GM18951 (cell line): ENCODE results near the gene ERC1.

Experiments
- POLR2A ChIP-seq: IDR thresholded peaks from 4 replicates; pipeline ENCODE4 v1.6.1; 2011; ENCODE audit warnings: mild to moderate bottlenecking; ENCODE audit not compliant: insufficient read length, insufficient read depth; ENCODE audit errors: extremely low read depth
- in situ Hi-C: fragments of 300-500 bp; cut with MboI; formaldehyde crosslinking; loops from one replicate; pipeline ENCODE4 v1.12.0; 2022; ENCODE audit warnings: low sequenced_read_pairs, mixed read lengths, inconsistent platforms; ENCODE audit not compliant: unreplicated experiment

ERC1 gene

GRCh38 chr12:1466481-1467154 is 475.6 kb downstream of the ERC1 start:
- no peak for TF ChIP-seq POLR2A
- in situ Hi-C loops, result no loop called here

DNA sequence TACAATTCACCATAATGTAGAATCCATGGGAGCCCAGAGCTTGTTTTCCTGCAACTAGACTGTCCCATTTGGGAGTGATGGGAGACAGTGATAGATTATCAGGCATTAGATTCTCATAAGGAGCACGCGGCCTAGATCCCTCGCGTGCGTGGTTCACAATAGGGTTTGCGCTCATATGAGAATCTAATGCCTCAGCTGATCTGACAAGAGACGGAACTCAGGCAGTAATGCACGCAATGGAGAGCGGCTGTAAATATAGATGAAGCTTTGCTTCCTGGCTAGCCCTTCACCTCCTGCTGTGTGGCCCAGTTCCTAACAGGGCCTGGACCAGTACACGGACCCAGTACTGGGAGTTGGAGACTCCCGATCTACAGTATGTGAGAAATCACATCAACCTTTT is 476.7 kb downstream of the ERC1 start:
- TF ChIP-seq POLR2A, result no peak
- in situ Hi-C loops, result no loop called here

GRCh38 chr12:1469070-1469469 is 478.0 kb downstream of the ERC1 start:
- no peak for TF ChIP-seq POLR2A
- in situ Hi-C loops, result no loop called here

DNA sequence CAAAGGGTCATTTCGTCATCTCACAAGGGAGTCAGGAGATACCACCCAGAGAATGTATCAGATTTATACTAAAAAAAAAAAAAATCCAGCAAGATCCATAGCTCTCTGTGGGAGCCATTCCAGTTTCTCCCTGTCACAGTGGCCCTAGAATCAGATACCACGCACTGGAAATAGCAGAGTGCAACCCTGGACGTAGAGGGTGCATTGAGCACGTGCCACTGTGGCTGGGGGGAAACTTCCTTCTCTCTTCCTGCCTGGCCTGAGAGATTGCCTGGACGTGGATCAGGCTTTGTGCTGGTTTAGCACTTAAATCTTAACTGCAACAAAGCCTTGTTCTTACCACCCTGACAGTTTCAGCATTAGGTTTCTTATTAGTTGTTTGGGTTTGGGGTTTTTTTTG is 479.0 kb downstream of the ERC1 start:
- in situ Hi-C loops, result no loop called here
- TF ChIP-seq POLR2A, result no peak

DNA sequence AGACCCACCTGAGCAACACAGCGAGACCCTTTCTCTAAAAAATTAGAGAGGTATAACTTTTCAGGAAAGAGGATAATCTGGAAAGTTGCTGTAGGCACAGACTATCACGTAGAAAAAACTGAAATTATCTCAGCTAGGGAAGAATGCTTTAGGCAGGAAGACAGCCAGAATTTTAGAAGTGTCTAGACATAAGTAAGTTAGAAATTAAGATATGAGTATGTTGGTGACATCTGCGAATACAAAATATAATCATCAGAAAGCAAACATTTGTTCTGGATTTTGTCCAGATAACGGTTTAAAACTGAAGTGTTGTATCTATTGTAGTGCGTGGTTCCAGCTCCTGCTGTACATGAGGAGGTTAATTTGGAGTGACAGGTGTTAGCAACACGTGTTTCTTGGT is 480.2 kb downstream of the ERC1 start:
- in situ Hi-C loops, result no loop called here
- no peak for TF ChIP-seq POLR2A

DNA sequence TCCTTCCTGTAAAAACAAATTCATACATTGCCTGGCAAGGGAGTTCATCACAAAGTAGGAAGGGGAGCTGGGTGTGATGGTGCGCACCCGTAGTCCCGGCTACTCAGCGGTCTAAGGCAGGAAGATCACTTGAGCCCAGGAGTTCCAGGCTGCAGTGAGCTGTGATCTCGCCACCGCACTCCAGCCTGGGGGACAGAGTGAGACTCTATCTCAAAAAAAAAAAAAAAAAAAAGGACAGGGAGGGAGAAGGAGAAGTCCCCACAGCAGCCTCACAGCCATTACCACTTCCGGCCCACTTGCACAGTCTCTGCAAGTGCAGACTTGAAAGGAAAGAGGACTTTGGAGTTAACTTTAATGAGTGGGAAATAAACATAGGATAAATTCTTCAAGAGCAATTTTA is 482.4 kb downstream of the ERC1 start:
- no peak for TF ChIP-seq POLR2A
- in situ Hi-C loops, result no loop called here

- in situ Hi-C loops, result no loop called here
- no peak for TF ChIP-seq POLR2A
These were observed 483.1 kb downstream of the ERC1 start for GRCh38 chr12:1474041-1474573.

DNA sequence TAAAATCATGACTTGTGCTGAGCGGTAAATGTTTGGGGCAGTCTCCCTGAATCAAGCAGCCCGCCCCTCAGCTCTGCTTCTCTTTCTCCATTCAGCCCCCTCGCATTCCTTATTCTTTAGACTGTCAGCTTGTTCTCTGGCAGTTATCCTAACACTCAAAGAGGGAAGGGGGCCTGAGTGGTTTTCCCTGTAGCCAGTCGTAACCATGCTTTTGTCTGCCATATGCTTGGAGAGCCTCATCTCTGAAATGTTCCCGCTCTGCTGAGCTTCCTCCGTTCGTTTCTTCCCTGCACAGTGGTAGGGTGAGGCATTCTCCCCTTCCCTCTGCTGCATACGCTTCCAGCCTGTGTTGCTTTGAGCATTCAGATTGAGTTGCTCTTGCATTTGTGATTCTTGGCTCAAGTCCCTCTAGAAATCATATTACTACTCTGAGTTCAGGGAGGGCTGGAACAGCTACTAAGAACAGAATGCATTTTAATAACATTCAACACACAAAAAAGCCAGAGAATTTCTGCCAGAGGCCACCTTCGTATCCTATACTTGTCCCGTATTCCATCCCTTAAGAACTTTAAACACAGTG is 483.6 kb downstream of the ERC1 start:
- TF ChIP-seq POLR2A, result no peak
- in situ Hi-C loops, result no loop called here

DNA sequence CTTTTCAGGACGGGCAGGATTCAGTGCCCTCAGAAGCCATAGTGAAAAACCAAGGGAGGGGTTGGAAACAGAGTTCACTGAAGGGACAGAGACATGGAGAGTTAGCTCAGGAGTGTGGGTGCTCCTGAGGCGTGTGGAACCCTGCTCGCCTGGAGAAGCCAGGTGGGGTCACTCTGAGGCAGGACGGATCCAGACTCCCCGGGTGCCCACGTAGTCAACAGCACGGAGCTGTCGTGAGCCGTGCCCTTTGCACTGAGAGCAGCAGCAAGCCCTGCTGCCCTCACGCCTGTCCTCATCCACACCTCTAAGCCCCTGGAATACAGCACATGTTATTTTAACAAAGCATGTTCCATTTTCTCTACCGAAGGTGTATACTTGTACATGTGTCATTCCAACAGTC is 488.6 kb downstream of the ERC1 start:
- in situ Hi-C loops, result no loop called here

GRCh38 chr12:1481326-1481725 is 490.3 kb downstream of the ERC1 start:
- TF ChIP-seq POLR2A, result no peak
- in situ Hi-C loops, result no loop called here

More for the DNA sequence above, 488.6 kb downstream of the ERC1 start:
- no peak for TF ChIP-seq POLR2A

GRCh38 chr12:1481906-1482305 is 490.9 kb downstream of the ERC1 start:
- no peak for TF ChIP-seq POLR2A
- in situ Hi-C loops, result no loop called here

DNA sequence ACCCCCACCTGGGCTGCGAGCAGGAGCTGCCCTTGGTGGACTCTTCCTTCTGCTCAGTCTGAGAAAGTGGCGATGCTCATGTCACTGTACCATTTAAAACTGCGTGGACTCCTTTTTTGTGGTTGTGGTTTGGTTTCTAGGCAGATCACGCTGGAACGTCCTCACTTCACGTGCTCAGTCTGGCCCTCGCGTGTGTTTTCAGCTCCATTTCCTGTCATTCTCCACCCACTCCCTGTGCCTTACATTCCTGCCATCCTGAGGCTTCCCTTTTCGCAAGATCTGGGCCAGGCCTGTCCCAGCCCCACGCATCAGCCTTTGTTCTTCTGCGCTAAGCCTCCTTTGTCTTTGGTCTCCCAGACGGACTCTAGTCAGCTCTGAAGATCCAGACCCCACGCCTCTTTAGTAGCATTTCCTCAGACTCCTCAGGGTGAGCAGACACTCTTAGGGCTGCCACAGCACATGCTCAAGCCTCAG is 497.9 kb downstream of the ERC1 start:
- in situ Hi-C loops, result no loop called here
- TF ChIP-seq POLR2A, result no peak

GRCh38 chr12:1491983-1492697 is 501.1 kb downstream of the ERC1 start:
- in situ Hi-C loops, result no loop called here
- no peak for TF ChIP-seq POLR2A
